ENCODE measurements around the gene LRTM2.

The LRTM2 gene

GRCh38 chr12:1841586-1842182 lies 21.3 kb downstream of the LRTM2 start (continued):
- TF ChIP-seq PRDM2 (tag by site-specific recombination; IDR thresholded peaks at IDR 0.05; ENCODE audit: borderline replicate concordance): no peak
- no peak for TF ChIP-seq PRDM10 (tag by site-specific recombination; IDR thresholded peaks at IDR 0.05)
- TF ChIP-seq ZSCAN18 (tag by site-specific recombination; IDR thresholded peaks at IDR 0.05): no peak
- TF ChIP-seq KLF8 (tag by site-specific recombination; IDR thresholded peaks at IDR 0.05): no peak
- no peak for TF ChIP-seq ZNF792 (tag by site-specific recombination; IDR thresholded peaks at IDR 0.05)

GRCh38 chr12:1842183-1842904 lies 22.0 kb downstream of the LRTM2 start:
- TF ChIP-seq ZNF239 (tag by site-specific recombination; IDR thresholded peaks at IDR 0.05) (no peak), BCL11A (tag by site-specific recombination; IDR thresholded peaks at IDR 0.05; ENCODE audit: low read depth) (no peak), ZNF624 (tag by site-specific recombination; IDR thresholded peaks at IDR 0.05) (no peak), ZNF114 (tag by site-specific recombination; IDR thresholded peaks at IDR 0.05) (no peak), BCL6B (tag by site-specific recombination; IDR thresholded peaks at IDR 0.05) (no peak), TSHZ1 (tag by site-specific recombination; IDR thresholded peaks at IDR 0.05; ENCODE audit: borderline replicate concordance) (no peak), ZNF416 (tag by site-specific recombination; IDR thresholded peaks at IDR 0.05) (no peak), ZNF654 (tag by site-specific recombination; IDR thresholded peaks at IDR 0.05; ENCODE audit: low read depth) (no peak)
- Histone ChIP-seq H3K27ac (ENCODE audit: extremely low read depth, low read depth, low read length) (no peak overlapping the region), H3K4me1 (ENCODE audit: control insufficient read depth, insufficient read depth, low read length) (no peaks in the 10 kb centered on the region), H3K4me3 (ENCODE audit: low read depth, low read length) (no peak overlapping the region), H3K9me3 (ENCODE audit: control insufficient read depth, insufficient read depth, low read depth, low read length) (no peaks in the 10 kb centered on the region), H3K36me3 (ENCODE audit: control insufficient read depth in 2 of 2, insufficient read depth in 1 of 2, low read length in 2 of 2) (no peaks in the 10 kb centered on the region)
- POLR2A ChIA-PET: no interaction called here
- CTCF ChIA-PET: interaction anchor here (0.5 to 0.6 kb wide), 2 partner anchors 943 to 1505 kb away, joined by 4 to 5 read pairs; no protein-coding TSS in a partner anchor
